Hindlimb muscle (tissue), 1 donor: Measurements from ENCODE around the gene CHRNB2. TPM values are rescaled to one million over a fixed set of nuclear protein-coding genes. Genes with fewer than 3 reads are reported as not detected.

Experiments used
- DNase-seq: peaks from one replicate; pipeline ENCODE4 v3.0.0-alpha.2; 2013
- polyA plus RNA-seq: library from polyadenylated mRNA; unstranded; fragments of 120-200 nt; gene quantifications from one replicate; pipeline ENCODE4 v1.2.1, GENCODE V29; 2013; ENCODE audit not compliant: insufficient read length

CHRNB2 gene
- polyA plus RNA-seq, 1 donor, result 0.26 TPM

GRCh38 chr1:154611150-154611862, 43.7 kb downstream of the CHRNB2 start:
- DNase-seq, result no peak

GRCh38 chr1:154614247-154614646, 46.7 kb downstream of the CHRNB2 start:
- no peak for DNase-seq

GRCh38 chr1:154614901-154615300, 47.3 kb downstream of the CHRNB2 start:
- no peak for DNase-seq

GRCh38 chr1:154615411-154615810, 47.8 kb downstream of the CHRNB2 start:
- DNase-seq, result no peak

- DNase-seq, result no peak
Measured at GRCh38 chr1:154616659-154617345, 49.2 kb downstream of the CHRNB2 start.

GRCh38 chr1:154619181-154619948, 51.8 kb downstream of the CHRNB2 start:
- no peak for DNase-seq

GRCh38 chr1:154620751-154621150, 53.2 kb downstream of the CHRNB2 start:
- DNase-seq, result no peak

- DNase-seq, result no peak
Measured at GRCh38 chr1:154621875-154622274, 54.3 kb downstream of the CHRNB2 start.

- no peak for DNase-seq
Measured at GRCh38 chr1:154622503-154623039, 55.0 kb downstream of the CHRNB2 start.

GRCh38 chr1:154623358-154623757, 55.8 kb downstream of the CHRNB2 start:
- no peak for DNase-seq

- no peak for DNase-seq
Measured at GRCh38 chr1:154624746-154625643, 57.4 kb downstream of the CHRNB2 start.

- DNase-seq, result peak; percentile 15
Measured at GRCh38 chr1:154626456-154627256, 59.1 kb downstream of the CHRNB2 start.

GRCh38 chr1:154627257-154628120, 59.9 kb downstream of the CHRNB2 start:
- DNase-seq, result peak; percentile 91

GRCh38 chr1:154628121-154628405, 60.5 kb downstream of the CHRNB2 start:
- no peak for DNase-seq

GRCh38 chr1:154629061-154629674, 61.6 kb downstream of the CHRNB2 start:
- DNase-seq, result no peak
